Activated naive CD4-positive, alpha-beta T cell treated with anti-CD3 and anti-CD28 coated beads, Interleukin-2, amount 50 U/mL, for 16 hours (primary cell): ENCODE data around the gene ACOT9.
"Not testable (repeated sequence)": the region's sequence is repeated elsewhere in the genome, so short reads cannot be mapped to it uniquely, and the experiment has no call there.

Experiments used
- DNase-seq: peaks from one replicate; pipeline ENCODE4 v3.0.0-alpha.2; 2020

The ACOT9 gene

GRCh38 chrX:23742697-23743622 lies at the start of gene ACOT9:
Gene ACOT9, minus strand, starts transcription at chrX:23743276. Its CDS starts 132 bp downstream, at chrX:23743144.
- DNase-seq, result peak; percentile 58

DNA sequence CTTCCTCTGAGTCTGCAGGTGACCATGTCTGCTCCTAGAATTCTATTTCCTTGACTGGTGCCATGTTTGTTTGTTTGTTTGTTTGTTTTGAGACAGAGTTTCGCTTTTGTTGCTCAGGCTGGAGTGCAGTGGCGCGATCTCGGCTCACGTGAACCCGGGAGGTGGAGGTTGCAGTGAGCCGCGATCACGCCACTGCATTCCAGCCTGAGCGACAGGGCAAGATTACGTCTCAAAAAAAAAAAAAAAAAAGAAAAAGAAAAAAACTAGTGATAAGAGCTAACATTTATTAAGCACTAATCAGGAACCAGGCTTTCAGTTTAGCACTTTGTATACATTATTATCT lies 47.0 kb upstream of the ACOT9 start:
- DNase-seq, result no peak

GRCh38 chrX:23789386-23790154 lies 46.5 kb upstream of the ACOT9 start:
- no peak for DNase-seq

DNA sequence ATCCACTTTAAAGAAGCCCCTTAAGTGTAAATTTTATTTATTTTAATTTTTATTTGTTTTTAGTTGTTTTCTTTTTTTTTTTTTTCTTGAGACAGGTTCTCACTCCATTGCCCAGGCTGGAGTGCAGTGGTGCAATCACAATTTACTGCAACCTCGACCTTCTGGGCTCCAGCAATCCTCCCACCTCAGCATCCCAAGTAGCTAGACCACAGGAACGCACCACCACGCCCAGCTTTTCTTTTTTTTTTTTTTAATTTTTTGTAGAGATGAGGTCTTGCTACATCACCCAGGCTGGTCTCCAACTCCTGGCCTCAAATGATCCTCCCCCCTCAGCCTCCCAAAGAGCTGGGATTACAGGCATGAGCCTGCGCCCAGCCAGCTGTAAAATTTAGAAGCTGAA lies 45.9 kb upstream of the ACOT9 start:
- DNase-seq, result no peak

DNA sequence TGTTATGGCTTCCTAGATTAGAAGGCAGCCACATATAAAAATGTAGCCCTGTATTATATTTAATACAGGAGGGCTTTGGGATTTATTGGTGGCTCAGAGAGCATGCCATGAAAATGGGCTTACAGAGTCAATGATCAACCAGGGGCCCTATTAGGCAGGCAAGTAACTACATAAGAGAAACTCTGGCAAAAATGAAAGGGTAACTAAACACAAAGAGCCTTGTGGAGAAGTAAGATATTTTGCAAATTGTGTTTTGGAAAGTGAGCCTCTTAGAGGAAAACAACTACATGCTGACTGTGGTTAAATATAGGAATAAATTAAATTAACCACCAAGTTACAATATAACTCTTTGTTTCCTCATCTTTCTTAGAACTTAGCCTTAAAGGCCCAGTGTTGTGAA lies 45.4 kb upstream of the ACOT9 start:
- no peak for DNase-seq

- no peak for DNase-seq
Observed at GRCh38 chrX:23787745-23788118, 44.7 kb upstream of the ACOT9 start.

- DNase-seq, result no peak
Observed at GRCh38 chrX:23786268-23786815, 43.3 kb upstream of the ACOT9 start.

GRCh38 chrX:23785580-23785979 lies 42.5 kb upstream of the ACOT9 start:
- DNase-seq, result no peak

DNA sequence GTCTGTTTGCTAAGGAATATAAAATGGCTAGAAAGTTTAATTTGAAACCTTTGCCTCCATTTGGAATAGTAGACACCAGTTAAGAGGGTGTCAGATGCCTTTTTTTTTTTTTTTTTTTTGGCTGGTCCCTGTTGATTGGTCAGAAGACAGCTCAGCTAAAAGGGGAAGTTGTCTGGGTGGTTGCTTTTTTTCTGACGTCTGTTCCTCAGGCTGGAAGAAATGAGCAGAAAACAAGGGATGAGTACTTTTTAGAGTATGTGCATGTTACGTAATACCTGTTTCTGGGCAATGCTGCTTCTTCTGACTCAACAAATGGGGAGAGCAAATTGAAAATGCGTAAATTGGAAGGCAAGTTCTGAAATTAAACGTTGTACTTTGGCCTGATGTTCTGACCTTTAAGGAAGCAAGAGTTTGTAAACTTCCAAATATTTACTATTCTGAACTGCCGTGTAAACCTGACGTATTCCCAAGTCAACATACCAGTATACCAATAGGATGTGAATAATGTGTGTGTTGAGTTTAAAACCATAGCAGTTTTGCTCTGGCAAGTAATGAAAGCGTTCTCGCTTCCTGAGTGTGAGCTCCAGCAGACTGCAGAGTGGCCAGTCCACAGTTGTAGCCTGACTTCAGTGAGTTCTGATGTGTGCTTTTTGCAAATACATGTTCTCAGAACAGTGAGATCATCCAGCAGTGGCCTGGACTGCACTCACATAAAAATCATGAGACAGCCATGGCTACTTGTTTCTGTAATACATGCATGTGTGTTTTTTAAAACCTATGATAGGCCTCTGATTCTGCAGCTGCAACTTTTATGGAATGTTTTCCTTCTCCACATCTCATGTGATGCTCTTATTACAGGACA lies 41.6 kb upstream of the ACOT9 start:
- no peak for DNase-seq

- no peak for DNase-seq
Observed at GRCh38 chrX:23783589-23784469, 40.8 kb upstream of the ACOT9 start.

DNA sequence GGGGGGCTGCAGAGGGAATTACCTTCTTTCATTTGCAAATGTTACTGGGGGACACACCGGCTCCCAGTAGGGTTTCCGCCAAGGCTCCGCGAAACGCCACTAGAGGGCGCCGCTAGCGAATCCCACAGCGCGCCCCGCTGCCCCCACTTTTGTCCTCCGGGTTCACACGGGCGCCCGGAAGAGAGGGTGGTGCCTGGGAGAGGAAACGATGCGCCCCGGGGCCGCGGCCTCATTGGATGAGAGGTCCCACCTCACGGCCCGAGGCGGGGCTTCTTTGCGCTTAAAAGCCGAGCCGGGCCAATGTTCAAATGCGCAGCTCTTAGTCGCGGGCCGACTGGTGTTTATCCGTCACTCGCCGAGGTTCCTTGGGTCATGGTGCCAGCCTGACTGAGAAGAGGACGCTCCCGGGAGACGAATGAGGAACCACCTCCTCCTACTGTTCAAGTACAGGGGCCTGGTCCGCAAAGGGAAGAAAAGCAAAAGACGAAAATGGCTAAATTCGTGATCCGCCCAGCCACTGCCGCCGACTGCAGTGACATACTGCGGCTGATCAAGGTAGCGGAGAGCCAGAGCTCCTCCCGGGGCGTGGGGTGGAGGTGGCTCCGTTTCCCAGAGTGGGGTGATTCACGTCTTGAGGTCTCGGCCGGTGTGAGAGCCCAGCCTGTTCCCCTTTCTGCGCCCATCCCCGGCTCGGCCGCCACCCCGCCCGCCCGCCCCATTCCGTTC lies 40.0 kb upstream of the ACOT9 start, which contains the start of gene SAT1:
Gene SAT1 (plus strand): TSS at position 311 of the 726 bp plus-strand sequence. CDS start 179 bp downstream, at position 490.
- peak; percentile 91 for DNase-seq

DNA sequence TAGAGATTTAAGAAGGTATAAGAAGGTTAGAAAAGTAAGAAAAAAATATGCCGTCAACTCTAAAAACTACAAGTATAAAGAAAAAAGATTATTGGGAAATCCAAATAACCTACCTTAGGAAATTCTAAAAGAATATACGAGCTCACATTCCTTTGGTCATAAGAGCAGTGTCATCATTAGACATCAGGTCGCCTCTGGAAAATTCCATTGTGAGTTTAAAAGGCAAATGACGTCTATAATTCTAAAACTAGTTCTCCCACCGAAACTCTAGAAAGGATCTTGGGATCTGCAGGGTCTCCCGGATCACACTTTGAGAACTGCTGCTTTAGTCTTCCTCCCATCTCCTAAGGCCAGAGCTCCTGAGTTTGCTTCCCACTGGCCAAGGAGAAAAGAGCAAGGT lies 39.4 kb upstream of the ACOT9 start:
- DNase-seq, result no peak

DNA sequence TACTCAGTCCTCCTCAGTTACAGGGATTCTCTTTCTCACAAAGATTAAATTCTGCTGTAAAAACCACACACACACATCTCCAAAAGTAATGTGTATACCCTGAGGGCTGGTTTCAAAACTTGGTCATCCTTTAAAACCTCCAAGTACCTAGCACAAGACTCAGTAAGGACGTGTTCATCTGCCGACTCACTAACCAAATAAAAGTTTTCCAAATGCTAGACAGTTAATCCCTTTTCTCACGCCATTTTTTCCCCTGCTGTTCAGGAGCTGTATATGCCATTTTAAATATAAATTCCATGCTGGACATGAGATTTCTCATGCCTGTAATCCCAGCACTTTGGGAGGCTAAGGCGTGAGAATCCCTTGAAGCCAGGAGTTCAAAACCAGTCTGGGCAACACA lies 35.9 kb upstream of the ACOT9 start:
- DNase-seq, result no peak

GRCh38 chrX:23776363-23776762 lies 33.3 kb upstream of the ACOT9 start:
- DNase-seq, result no peak

GRCh38 chrX:23773601-23774175 lies 30.6 kb upstream of the ACOT9 start:
- DNase-seq, result peak; percentile 33

DNA sequence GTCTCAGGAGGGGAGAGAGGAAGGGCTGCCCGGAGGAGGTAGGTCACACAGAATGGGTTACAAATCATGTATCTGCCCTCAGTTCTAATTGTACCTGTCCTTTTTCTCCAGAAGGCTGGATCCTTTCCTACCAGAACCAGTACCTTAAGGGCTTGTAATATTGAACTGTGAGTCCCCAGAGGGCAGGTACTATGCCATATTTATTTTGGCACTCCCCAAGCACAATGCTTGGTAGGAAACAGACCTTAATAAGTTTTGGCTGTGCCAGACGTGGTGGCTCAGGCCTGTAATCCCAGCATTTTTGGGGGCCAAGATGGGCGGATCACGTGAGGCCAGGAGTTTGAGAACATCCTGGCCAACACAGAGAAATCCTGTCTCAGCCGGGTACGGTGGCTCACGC lies 28.0 kb upstream of the ACOT9 start:
- not testable (repeated sequence) for DNase-seq

- DNase-seq, result no peak
Observed at GRCh38 chrX:23770142-23770541, 27.1 kb upstream of the ACOT9 start.

GRCh38 chrX:23766650-23767551 lies 23.8 kb upstream of the ACOT9 start:
- DNase-seq, result no peak

DNA sequence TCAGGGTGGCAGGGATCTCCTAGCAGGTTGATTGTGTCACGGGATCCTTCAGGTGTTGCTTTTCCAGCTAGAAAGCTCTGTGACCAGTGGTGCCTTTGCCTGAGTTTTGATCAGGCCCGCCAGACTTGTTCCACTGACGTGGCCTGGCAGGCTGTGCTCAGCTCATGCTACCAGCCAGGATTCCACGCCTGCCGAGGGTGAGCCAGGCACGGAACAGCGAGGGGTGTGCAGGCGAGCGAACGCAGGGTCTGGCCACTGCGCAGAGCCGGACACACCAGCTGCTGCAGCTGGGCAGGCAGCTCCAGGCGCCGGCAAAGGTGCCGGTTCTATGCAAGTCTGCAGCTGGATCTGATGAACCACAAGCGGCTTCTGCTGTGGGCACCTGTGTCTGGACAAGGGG lies 22.8 kb upstream of the ACOT9 start:
- DNase-seq, result no peak

DNA sequence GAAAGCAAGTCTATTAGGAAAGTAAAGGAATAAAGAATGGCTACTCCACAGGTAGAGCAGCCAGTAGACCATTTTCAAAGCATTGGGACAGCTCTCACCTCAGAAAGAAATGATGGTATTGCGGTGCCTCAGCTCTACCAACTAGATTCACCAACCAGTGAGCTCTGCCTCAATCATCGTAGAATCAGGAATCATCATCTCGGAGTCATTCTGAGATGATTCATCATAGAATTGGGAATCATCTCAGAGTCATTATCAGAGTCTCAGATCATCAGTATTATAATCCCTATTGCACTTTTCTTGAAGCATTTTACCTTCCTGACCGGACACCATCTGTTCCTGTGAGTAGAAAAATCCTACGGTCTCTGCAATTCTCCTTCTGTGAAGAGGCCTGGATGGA lies 22.4 kb upstream of the ACOT9 start:
- DNase-seq, result no peak
